Measurements from ENCODE around the gene OR13G1.
"Not testable (repeated sequence)": the region's sequence is repeated elsewhere in the genome, so short reads cannot be mapped to it uniquely, and the experiment has no call there.

OR13G1 gene, protein sequence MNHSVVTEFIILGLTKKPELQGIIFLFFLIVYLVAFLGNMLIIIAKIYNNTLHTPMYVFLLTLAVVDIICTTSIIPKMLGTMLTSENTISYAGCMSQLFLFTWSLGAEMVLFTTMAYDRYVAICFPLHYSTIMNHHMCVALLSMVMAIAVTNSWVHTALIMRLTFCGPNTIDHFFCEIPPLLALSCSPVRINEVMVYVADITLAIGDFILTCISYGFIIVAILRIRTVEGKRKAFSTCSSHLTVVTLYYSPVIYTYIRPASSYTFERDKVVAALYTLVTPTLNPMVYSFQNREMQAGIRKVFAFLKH

DNA sequence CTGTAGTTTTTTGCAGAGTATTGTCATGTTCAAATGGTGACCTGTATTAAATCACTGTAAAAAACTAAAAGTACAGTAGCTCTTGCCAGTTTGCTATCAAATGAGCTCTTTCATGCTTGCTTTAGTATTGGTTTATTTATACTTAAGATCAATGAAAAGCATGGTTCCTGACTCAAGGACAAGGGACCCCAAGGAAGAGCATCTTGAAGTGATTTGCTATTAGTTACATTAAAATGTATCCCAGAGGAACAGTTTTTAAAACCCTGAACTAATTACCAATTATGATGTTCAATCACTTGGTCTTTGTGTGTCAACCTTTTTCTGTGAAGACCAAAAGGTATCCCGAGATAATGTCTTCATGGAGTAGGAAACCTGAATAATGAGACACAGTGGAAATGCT lies at the start of gene OR13G1:
Gene OR13G1, minus strand, starts transcription at position 101 of the 400 bp plus-strand sequence. CDS start 6,698 bp downstream, outside the sequence.
- H3K4me2 ChIP-seq: no peak within 1 kb of the TSS
- no peaks in the 10 kb centered on the region for H3K27me3 ChIP-seq
- no peak within 1 kb of the TSS for H3K9ac ChIP-seq
- no peaks in the 10 kb centered on the region for H3K9me3 ChIP-seq
- no peaks in the 10 kb centered on the region for H3K4me1 ChIP-seq
- H4K20me1 ChIP-seq: no peaks in the 10 kb centered on the region
- no peak within 1 kb of the TSS for H3K4me3 ChIP-seq
- no peak for TF ChIP-seq Cebpa-rat (IDR thresholded peaks at IDR 0.05)
- H3K36me3 ChIP-seq: no peaks in the 10 kb centered on the region
- no peak within 1 kb of the TSS for H3K27ac ChIP-seq

DNA sequence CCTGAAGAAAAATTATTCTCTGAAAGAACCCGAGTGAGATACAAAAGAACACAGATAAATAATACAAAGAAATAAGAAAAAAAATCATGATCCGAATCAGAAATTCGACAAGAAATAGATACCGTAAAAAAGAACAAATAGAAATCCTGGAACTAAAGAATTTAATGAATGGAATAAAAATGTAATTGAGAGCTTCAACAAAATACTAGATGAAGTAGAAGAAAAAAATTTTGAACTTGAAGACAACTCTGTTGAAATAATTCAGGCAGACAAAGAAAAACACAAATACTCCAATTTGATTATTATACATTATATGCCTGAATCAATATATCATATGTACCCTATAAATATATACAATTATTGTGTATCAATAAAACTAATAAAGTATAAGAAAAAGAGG lies 41.7 kb upstream of the OR13G1 start:
- Histone ChIP-seq H4K20me1 (no peaks in the 10 kb centered on the region), H3K36me3 (no peaks in the 10 kb centered on the region), H3K9me3 (peaks cover 8% of the 10 kb centered on the region; the same call in 1 of the 2 replicates), H3K9ac (no peak overlapping the region), H3K27ac (no peak overlapping the region), H3K27me3 (no peaks in the 10 kb centered on the region), H3K4me2 (no peak overlapping the region), H3K4me3 (no peak overlapping the region), H3K4me1 (no peaks in the 10 kb centered on the region)
- no peak for TF ChIP-seq Cebpa-rat (IDR thresholded peaks at IDR 0.05)

DNA sequence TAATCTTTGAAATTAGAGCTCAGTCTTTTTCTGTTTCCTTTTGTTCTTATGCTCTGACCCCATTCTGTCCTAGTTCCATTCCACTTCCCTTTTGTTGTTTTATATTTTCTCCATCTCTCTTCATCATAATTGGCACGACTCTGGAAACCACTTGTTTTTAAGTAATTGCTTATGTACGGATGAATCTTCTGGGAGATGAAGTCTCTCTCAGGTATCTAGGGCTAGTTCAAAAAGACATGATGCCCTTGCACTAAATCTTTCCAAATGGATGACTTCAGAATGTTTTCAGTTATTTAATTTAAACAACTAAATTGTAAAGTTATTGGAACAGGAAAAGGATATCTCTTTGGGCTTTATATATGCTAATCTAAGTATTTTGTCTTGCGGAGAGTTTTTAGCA lies 37.0 kb upstream of the OR13G1 start, which contains the start of gene OR6F1:
Gene OR6F1, minus strand, starts transcription at position 101 of the 400 bp plus-strand sequence. CDS start 3,891 bp downstream, outside the sequence.
- H3K36me3 ChIP-seq: no peaks in the 10 kb centered on the region
- no peak for TF ChIP-seq Cebpa-rat (IDR thresholded peaks at IDR 0.05)
- no peak within 1 kb of the TSS for H3K9ac ChIP-seq
- no peaks in the 10 kb centered on the region for H4K20me1 ChIP-seq
- no peaks in the 10 kb centered on the region for H3K27me3 ChIP-seq
- peaks cover 8% of the 10 kb centered on the region; the same call in 1 of the 2 replicates for H3K9me3 ChIP-seq
- no peak within 1 kb of the TSS for H3K4me3 ChIP-seq
- no peaks in the 10 kb centered on the region for H3K4me1 ChIP-seq
- no peak within 1 kb of the TSS for H3K27ac ChIP-seq
- H3K4me2 ChIP-seq: no peak within 1 kb of the TSS

DNA sequence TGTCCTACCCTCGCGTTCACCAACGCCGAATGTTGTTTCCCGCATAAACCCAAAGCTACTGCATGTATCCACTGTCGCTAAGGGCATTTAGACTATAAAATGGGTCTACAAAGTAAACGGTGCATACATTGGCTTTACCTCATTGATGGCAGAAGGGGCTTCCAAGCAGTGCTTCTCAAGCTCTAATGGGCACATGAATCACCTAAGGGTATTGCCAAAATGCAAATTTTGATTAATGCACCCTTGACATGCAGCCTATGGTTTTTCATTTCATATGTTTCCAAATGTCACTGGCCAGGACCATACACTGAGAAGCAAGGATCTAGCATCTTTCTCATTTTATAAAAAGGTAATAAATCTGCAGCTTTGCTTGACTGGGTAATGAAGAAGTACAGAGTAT lies 34.2 kb upstream of the OR13G1 start:
- Histone ChIP-seq H3K9ac (no peak overlapping the region), H3K4me3 (no peak overlapping the region), H3K4me1 (no peaks in the 10 kb centered on the region), H3K9me3 (no peaks in the 10 kb centered on the region), H4K20me1 (no peaks in the 10 kb centered on the region), H3K27me3 (no peaks in the 10 kb centered on the region), H3K36me3 (no peaks in the 10 kb centered on the region), H3K27ac (no peak overlapping the region), H3K4me2 (no peak overlapping the region)
- TF ChIP-seq Cebpa-rat (IDR thresholded peaks at IDR 0.05): no peak

DNA sequence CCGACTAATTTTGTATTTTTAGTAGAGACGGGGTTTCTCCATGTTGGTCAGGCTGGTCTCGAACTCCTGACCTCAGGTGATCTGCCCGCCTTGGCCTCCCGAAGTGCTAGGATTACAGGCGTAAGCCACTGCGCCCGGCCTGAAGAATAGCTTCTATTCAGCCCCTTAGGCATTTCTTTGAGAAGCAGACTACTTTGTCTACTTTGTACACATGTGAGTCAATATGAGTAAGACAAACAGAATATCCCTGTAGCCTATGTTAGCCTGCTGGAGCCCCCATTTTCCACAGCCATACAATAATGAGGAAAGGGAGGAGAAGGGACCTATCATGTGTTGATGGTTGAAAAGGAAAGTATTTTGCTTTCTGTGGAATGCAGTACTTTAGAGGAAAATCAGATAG lies 31.1 kb upstream of the OR13G1 start:
- H3K9me3 ChIP-seq, H3K27me3 ChIP-seq, H3K27ac ChIP-seq, H3K4me1 ChIP-seq, H4K20me1 ChIP-seq, H3K9ac ChIP-seq, H3K4me2 ChIP-seq, H3K4me3 ChIP-seq, H3K36me3 ChIP-seq: not testable (repeated sequence)

DNA sequence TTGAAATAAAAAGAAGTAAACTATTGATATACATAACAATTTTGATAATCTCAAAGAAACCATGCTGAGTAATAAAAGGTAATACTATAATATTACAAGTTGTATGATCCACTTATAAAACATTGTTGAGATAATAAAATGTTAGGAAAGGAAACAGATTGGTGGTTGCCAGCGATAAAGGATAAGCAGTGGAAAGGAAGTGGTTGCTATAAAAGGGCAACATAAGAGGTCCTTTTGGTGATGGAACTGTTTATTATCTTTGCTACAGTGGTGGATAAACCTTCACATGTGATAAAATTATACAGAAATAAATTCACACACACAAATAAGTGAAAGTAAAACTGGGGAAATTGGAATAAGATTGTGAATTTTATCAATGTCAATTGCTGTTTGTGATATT lies 21.8 kb upstream of the OR13G1 start:
- Histone ChIP-seq H3K9ac (no peak overlapping the region), H3K27ac (no peak overlapping the region), H4K20me1 (no peaks in the 10 kb centered on the region), H3K4me2 (no peak overlapping the region), H3K36me3 (no peaks in the 10 kb centered on the region), H3K4me1 (no peaks in the 10 kb centered on the region), H3K9me3 (no peaks in the 10 kb centered on the region), H3K4me3 (no peak overlapping the region), H3K27me3 (no peaks in the 10 kb centered on the region)
- no peak for TF ChIP-seq Cebpa-rat (IDR thresholded peaks at IDR 0.05)

DNA sequence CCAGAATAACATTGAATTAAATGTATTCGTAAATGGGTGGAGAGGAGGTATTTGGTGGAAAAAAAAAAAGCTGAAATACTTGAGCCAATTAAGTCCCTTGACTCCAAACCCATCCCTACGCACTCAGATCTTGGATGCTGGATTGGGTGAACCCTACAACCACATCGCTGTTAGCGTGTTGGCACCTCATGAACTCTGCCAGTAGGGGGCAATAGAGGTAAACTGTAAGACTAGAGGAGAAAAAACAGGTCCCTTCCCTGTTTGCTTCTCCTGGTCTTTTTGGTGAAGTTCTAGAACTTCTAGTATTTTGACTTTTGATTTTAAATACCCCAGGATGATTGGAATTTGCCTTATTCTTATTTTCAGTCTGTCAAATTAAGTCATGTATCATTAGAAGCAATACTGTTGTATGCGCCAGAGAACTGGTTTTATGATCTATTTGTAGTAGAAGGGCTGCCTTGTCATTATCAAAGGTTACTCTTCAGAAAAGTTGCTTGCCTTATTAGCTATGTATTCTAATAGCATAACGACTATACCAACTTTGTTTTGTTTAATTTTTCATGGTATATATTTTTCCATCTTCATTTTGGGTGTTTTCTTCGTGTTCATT lies 1.9 kb upstream of the OR13G1 start:
- H3K4me3 ChIP-seq: no peak overlapping the region
- no peaks in the 10 kb centered on the region for H3K36me3 ChIP-seq
- no peaks in the 10 kb centered on the region for H3K4me1 ChIP-seq
- TF ChIP-seq Cebpa-rat (IDR thresholded peaks at IDR 0.05): no peak
- H3K27me3 ChIP-seq: no peaks in the 10 kb centered on the region
- H4K20me1 ChIP-seq: no peaks in the 10 kb centered on the region
- H3K9ac ChIP-seq: no peak overlapping the region
- no peak overlapping the region for H3K4me2 ChIP-seq
- no peak overlapping the region for H3K27ac ChIP-seq
- H3K9me3 ChIP-seq: no peaks in the 10 kb centered on the region

DNA sequence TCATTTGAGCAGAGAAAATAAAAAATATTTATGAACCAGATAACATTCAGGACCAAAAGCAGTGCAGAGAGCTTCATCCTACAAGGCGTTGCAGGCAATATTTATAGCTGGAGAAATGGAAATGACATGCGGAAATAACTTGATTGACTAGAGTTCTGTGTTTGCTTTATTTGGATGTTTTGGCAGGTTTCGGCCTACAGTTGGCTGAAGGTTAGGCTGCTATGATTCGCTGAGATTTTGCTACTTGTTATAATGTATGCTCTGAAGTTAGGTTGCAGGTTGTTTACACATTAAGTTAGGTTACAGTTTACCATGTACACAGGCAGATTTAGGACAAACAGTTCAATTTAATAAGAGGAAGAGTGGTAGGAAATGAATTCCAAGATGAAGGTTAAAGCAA lies 632 bp upstream of the OR13G1 start:
- Histone ChIP-seq H4K20me1 (no peaks in the 10 kb centered on the region), H3K9me3 (no peaks in the 10 kb centered on the region), H3K9ac (no peak overlapping the region), H3K4me2 (no peak overlapping the region), H3K4me3 (no peak overlapping the region), H3K27ac (no peak overlapping the region), H3K4me1 (no peaks in the 10 kb centered on the region), H3K36me3 (no peaks in the 10 kb centered on the region), H3K27me3 (no peaks in the 10 kb centered on the region)
- no peak for TF ChIP-seq Cebpa-rat (IDR thresholded peaks at IDR 0.05)

DNA sequence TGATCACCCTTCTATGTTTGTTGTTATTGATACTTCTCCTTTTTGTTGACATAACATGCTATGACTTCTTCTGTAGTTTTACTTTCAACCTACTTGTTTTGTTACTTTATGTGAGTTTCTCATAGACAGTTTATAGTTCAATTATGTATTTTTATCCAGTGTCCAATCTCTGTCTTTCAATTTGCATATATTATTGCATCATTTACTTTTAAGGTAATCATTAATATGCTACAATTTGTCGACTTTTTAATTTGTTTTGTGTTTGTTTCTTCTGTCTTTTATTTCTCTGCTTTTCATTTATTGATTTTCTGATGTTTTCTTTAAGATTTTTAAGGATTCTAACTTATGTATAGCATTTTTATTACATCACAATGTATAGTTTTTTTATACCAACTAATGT lies 10.3 kb downstream of the OR13G1 start:
- H3K4me3 ChIP-seq: no peak overlapping the region
- peaks cover 3% of the 10 kb centered on the region; the same call in 1 of the 2 replicates for H3K9me3 ChIP-seq
- no peak overlapping the region for H3K27ac ChIP-seq

DNA sequence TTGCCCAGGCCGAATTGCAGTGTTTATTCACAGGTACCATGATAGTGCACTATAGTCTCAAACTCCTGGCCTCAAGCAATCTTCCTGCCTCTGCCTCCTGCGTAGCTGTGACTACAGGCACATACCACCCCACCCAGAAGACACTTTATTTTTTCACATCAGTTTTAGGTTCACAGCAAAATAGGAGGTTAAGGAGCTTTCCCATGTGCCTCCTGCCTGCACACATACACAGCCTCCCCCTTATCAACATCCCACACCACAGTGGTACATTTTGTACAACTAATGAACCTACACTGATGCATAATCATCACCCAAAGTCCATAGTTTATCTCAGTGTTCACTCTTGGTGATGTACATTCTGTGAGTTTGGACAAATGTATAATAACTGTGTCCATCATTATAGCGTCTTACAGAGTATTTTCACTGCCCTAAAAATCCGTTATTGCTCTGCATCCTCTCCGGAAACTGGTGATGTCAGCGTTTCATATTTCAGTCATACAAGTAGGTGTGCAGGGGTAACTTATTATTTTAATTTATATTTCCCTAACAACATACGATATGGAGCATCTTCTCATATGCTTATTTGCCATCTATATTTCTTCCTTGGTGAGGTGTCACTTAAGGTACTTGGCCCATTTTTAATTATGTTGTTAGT lies 23.2 kb downstream of the OR13G1 start:
- Histone ChIP-seq H3K4me2 (no peak overlapping the region), H4K20me1 (no peaks in the 10 kb centered on the region), H3K27ac (no peak overlapping the region), H3K4me1 (no peaks in the 10 kb centered on the region), H3K27me3 (no peaks in the 10 kb centered on the region), H3K4me3 (no peak overlapping the region), H3K9me3 (no peaks in the 10 kb centered on the region), H3K9ac (no peak overlapping the region), H3K36me3 (no peaks in the 10 kb centered on the region)
- no peak for TF ChIP-seq Cebpa-rat (IDR thresholded peaks at IDR 0.05)

More for the DNA sequence above, 10.3 kb downstream of the OR13G1 start:
- no peaks in the 10 kb centered on the region for H3K27me3 ChIP-seq
- H4K20me1 ChIP-seq: no peaks in the 10 kb centered on the region
- H3K4me2 ChIP-seq: no peak overlapping the region
- no peaks in the 10 kb centered on the region for H3K36me3 ChIP-seq
- no peak for TF ChIP-seq Cebpa-rat (IDR thresholded peaks at IDR 0.05)
- no peaks in the 10 kb centered on the region for H3K4me1 ChIP-seq
- no peak overlapping the region for H3K9ac ChIP-seq

Measured in BLaER1 (cell line).